CD14-positive monocyte (primary cell): ENCODE measurements around the gene PTPRN2. TPM values are rescaled to one million over a fixed set of nuclear protein-coding genes. Genes with fewer than 3 reads are reported as not detected.
A peak's percentile ranks its signal among the peaks of the same experiment; 100 is the strongest.

Source experiments
- DNase-seq, 3 donors: peaks; one replicate each; pipeline ENCODE4 v3.0.0-alpha.2; 2011 to 2022
- H2AFZ ChIP-seq: 2 replicates; pipeline ENCODE4 v1.6.0; 2012; ENCODE audit warnings: mild to moderate bottlenecking, low read depth, low read length, inconsistent platforms; ENCODE audit not compliant: insufficient read depth, poor library complexity, severe bottlenecking
- H3K27ac ChIP-seq, 2 donors: 1 replicate in 1 of 2; 2 replicates in 1 of 2; pipeline ENCODE4 v1.5.1; 2012 to 2013; ENCODE audit warnings: low read length in 2 of 2, control low read depth in 1 of 2, inconsistent platforms in 1 of 2, low read depth in 1 of 2, mild to moderate bottlenecking in 1 of 2
- H3K27me3 ChIP-seq, 2 donors: one replicate each; pipeline versions ENCODE4 v1.6.0 to v1.6.1; 2011 to 2013; ENCODE audit warnings: low read length in 2 of 2; ENCODE audit not compliant: control insufficient read depth in 2 of 2, insufficient read depth in 2 of 2
- H3K36me3 ChIP-seq, 2 donors: replicated peaks in 1 of 2; 1 replicate in 1 of 2; 2 replicates in 1 of 2; pipeline versions ENCODE4 v1.5.1 to v1.6.1; 2012 to 2013; ENCODE audit warnings: low read length in 2 of 2, control low read depth in 1 of 2, inconsistent platforms in 1 of 2, mild to moderate bottlenecking in 1 of 2; ENCODE audit not compliant: insufficient read depth in 2 of 2, control insufficient read depth in 1 of 2
- H3K4me1 ChIP-seq, 2 donors: 1 replicate in 1 of 2; 2 replicates in 1 of 2; pipeline versions ENCODE4 v1.5.1 to v1.6.1; 2012 to 2013; ENCODE audit warnings: low read length in 2 of 2, control low read depth in 1 of 2, inconsistent platforms in 1 of 2, mild to moderate bottlenecking in 1 of 2, moderate library complexity in 1 of 2; ENCODE audit not compliant: insufficient read depth in 2 of 2, control insufficient read depth in 1 of 2
- H3K4me2 ChIP-seq: replicated peaks from 2 replicates; pipeline ENCODE3; 2012; ENCODE audit warnings: low read length, moderate library complexity, mild to moderate bottlenecking; ENCODE audit not compliant: poor library complexity, severe bottlenecking; ENCODE audit errors: extremely low read depth
- H3K4me3 ChIP-seq, 3 experiments: fragments of 200-600 bp in 1 of 3; sonication (generic) in 1 of 3; replicated peaks in 1 of 3; 1 replicate in 2 of 3; 2 replicates in 1 of 3; pipeline ENCODE4 v1.5.1; 2011 to 2013; ENCODE audit warnings: low read length in 3 of 3, mild to moderate bottlenecking in 3 of 3, control low read depth in 2 of 3, low read depth in 2 of 3, inconsistent platforms in 1 of 3, moderate library complexity in 1 of 3
- H3K79me2 ChIP-seq: 2 replicates; pipeline ENCODE4 v1.6.0; 2012; ENCODE audit warnings: mild to moderate bottlenecking, control low read depth, inconsistent platforms, low read length, moderate library complexity; ENCODE audit not compliant: insufficient read depth
- H3K9ac ChIP-seq: 2 replicates; pipeline ENCODE4 v1.6.0; 2017; ENCODE audit warnings: low read length, mild to moderate bottlenecking; ENCODE audit not compliant: insufficient read depth, poor library complexity, severe bottlenecking
- H3K9me3 ChIP-seq, 2 donors: replicated peaks in 1 of 2; 1 replicate in 1 of 2; 2 replicates in 1 of 2; pipeline versions ENCODE4 v1.5.1 to v1.6.1; 2012 to 2013; ENCODE audit warnings: low read length in 2 of 2, control low read depth in 1 of 2; ENCODE audit not compliant: control insufficient read depth in 1 of 2, insufficient read depth in 1 of 2
- H4K20me1 ChIP-seq: 2 replicates; pipeline ENCODE4 v1.6.0; 2012; ENCODE audit warnings: mild to moderate bottlenecking, low read length, control low read depth, moderate library complexity; ENCODE audit not compliant: insufficient read depth
- H3K27ac Mint-ChIP-seq, 7 donors: one replicate each; pipeline ENCODE4 v1.8.0; 2020; ENCODE audit warnings: mild to moderate bottlenecking in 7 of 7, mixed read lengths in 7 of 7, moderate library complexity in 6 of 7, inconsistent platforms in 2 of 7
- H3K27me3 Mint-ChIP-seq, 3 donors: one replicate each; pipeline ENCODE4 v1.8.0; 2021 to 2022; ENCODE audit warnings: low read depth in 3 of 3, mild to moderate bottlenecking in 3 of 3, mixed read lengths in 3 of 3, moderate library complexity in 3 of 3, inconsistent platforms in 1 of 3
- H3K36me3 Mint-ChIP-seq, 2 donors: one replicate each; pipeline ENCODE4 v1.8.0; 2020; ENCODE audit warnings: mixed read lengths in 2 of 2, inconsistent platforms in 1 of 2, mild to moderate bottlenecking in 1 of 2
- H3K4me1 Mint-ChIP-seq: one replicate; pipeline ENCODE4 v1.8.0; 2020; ENCODE audit warnings: mild to moderate bottlenecking, mixed read lengths
- H3K4me3 Mint-ChIP-seq, 2 donors: one replicate each; pipeline ENCODE4 v1.8.0; 2020; ENCODE audit warnings: mild to moderate bottlenecking in 2 of 2, mixed read lengths in 2 of 2, moderate library complexity in 1 of 2
- H3K9me3 Mint-ChIP-seq, 7 donors: one replicate each; pipeline ENCODE4 v1.8.0; 2020 to 2022; ENCODE audit warnings: mixed read lengths in 7 of 7, mild to moderate bottlenecking in 6 of 7, moderate library complexity in 6 of 7, inconsistent platforms in 2 of 7
- WGBS: methylation state at CpG from one replicate; pipeline ENCODE4 v1.1.5; 2013; ENCODE audit warnings: missing lambda C conversion rate; ENCODE audit not compliant: insufficient coverage; 5-methylcytosine and 5-hydroxymethylcytosine counted together
- intact Hi-C, 2 donors: fragments of 100-400 bp; cut with micrococcal nuclease; formaldehyde crosslinking; loops; one replicate each; pipeline versions ENCODE4 v1.15.0 to v1.15.1; 2023
- polyA plus RNA-seq, 3 donors: library from polyadenylated mRNA; depleted of rRNA in 1 of 3; unstranded in 2 of 3; stranded (reverse) in 1 of 3; fragments of 300-500 nt in 2 of 3; fragments of >200 nt in 1 of 3; fragmentation: Illumina TruSeq in 2 of 3; gene quantifications; 1 replicate in 2 of 3; 2 replicates in 1 of 3; pipeline ENCODE4 v1.2.3, GENCODE V29; 2012 to 2021
- TF ChIP-seq, protein P1 (sequence below): fragments of 200-600 bp; IDR thresholded peaks from one replicate; pipeline ENCODE4 v1.8.0; 2022; ENCODE audit warnings: antibody characterized with exemption, mild to moderate bottlenecking

The PTPRN2 gene
- polyA plus RNA-seq, 3 donors: 0.25 to 1.4 (median 0.97) TPM

DNA sequence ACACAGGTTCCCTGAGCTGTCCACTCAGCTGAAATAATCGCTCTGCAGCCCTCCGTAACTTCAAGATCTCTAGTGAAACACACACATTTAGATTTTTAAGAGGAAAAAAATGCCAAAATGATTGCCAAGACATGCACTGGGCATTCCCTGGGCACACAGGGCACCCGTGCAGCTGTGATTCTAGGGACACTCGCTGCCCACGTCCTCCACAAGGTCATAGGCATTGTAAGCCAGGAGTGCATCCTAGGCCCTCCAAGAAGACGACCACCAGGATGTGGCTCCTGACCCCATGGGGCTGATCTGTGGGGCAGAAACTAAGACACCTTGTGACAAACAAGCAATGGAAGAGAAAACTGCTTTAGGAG, 563.3 kb downstream of the PTPRN2 start:
- H3K27me3 ChIP-seq: no peaks in the 10 kb centered on the region
- no peak overlapping the region for H3K27ac Mint-ChIP-seq
- TF ChIP-seq, protein P1, sequence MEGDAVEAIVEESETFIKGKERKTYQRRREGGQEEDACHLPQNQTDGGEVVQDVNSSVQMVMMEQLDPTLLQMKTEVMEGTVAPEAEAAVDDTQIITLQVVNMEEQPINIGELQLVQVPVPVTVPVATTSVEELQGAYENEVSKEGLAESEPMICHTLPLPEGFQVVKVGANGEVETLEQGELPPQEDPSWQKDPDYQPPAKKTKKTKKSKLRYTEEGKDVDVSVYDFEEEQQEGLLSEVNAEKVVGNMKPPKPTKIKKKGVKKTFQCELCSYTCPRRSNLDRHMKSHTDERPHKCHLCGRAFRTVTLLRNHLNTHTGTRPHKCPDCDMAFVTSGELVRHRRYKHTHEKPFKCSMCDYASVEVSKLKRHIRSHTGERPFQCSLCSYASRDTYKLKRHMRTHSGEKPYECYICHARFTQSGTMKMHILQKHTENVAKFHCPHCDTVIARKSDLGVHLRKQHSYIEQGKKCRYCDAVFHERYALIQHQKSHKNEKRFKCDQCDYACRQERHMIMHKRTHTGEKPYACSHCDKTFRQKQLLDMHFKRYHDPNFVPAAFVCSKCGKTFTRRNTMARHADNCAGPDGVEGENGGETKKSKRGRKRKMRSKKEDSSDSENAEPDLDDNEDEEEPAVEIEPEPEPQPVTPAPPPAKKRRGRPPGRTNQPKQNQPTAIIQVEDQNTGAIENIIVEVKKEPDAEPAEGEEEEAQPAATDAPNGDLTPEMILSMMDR: no peak

DNA sequence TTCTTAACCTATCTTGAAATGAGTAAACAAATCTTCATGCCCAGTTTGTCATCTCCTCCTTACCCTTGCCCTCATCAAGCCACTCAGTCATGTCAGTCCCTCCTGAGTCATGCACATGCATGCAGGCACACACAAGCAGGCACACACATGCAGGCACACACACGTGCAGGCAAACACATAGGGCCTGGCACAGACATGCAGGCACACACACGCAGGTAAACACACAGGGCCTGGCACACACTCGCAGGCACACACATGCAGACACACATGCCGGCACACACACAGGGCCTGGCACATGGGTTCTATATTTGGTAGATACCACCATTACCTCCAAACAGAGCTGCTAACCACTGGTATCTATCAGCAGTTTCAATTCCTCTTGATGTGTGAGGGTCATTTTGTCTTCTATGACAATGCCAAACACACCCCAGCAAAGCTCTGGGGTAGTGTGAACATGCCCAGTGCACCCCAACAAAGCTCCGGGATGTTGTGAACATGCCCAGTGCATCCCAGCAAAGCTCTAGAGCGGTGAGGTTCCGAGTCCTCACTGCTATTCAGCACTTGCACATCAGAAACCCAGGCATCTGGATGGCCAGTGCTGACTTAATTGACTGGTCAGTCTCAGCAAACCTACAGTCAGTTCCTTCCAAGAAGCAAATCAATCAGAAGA, 563.8 kb downstream of the PTPRN2 start:
- Mint-ChIP-seq H3K4me1 (peaks cover 9% of the 10 kb centered on the region), H3K27me3 (peaks cover 0 to 5% (median 1%) of the 10 kb centered on the region in 3 donors), H3K27ac (peak overlapping the region in 1 of 7 donors; percentile 58), H3K4me3 (peak overlapping the region in 1 of 2 donors; percentile 29), H3K9me3 (peaks cover 0 to 7% (median 0%) of the 10 kb centered on the region in 7 donors), H3K36me3 (no peaks in the 10 kb centered on the region)
- Histone ChIP-seq H3K27me3 (no peaks in the 10 kb centered on the region), H3K79me2 (no peaks in the 10 kb centered on the region), H3K4me3 (no peak overlapping the region), H3K36me3 (no peaks in the 10 kb centered on the region), H3K4me2 (no peak overlapping the region), H3K9me3 (no peaks in the 10 kb centered on the region), H3K27ac (no peak overlapping the region), H4K20me1 (no peaks in the 10 kb centered on the region), H3K4me1 (peaks cover 7 to 10% of the 10 kb centered on the region in 2 donors), H3K9ac (peak overlapping the region; percentile 27), H2AFZ (no peak overlapping the region)
- 76% methylated on average over 6 of the region's 7 CpGs for WGBS
- TF ChIP-seq, protein P1: no peak
- intact Hi-C loops: no loop called here
- DNase-seq: no peak

More for the DNA sequence above, 563.3 kb downstream of the PTPRN2 start:
- Mint-ChIP-seq H3K4me1 (peaks cover 9% of the 10 kb centered on the region), H3K9me3 (peaks cover 0 to 7% (median 0%) of the 10 kb centered on the region in 7 donors), H3K27me3 (peaks cover 0 to 5% (median 1%) of the 10 kb centered on the region in 3 donors), H3K4me3 (no peak overlapping the region), H3K36me3 (no peaks in the 10 kb centered on the region)
- Histone ChIP-seq H3K4me2 (no peak overlapping the region), H3K9ac (no peak overlapping the region), H2AFZ (no peak overlapping the region), H3K36me3 (no peaks in the 10 kb centered on the region), H3K4me3 (no peak overlapping the region), H4K20me1 (no peaks in the 10 kb centered on the region), H3K27ac (no peak overlapping the region), H3K79me2 (no peaks in the 10 kb centered on the region), H3K4me1 (peaks cover 7 to 10% of the 10 kb centered on the region in 2 donors), H3K9me3 (no peaks in the 10 kb centered on the region)
- intact Hi-C loops: no loop called here
- no peak for DNase-seq
- 89% methylated on average over 6 of the region's 6 CpGs for WGBS
